COLO829 (cell line): ENCODE results near the gene IGFL4.

Experiments
- DNase-seq: peaks from one replicate; pipeline ENCODE4 v3.0.0; 2012; ENCODE audit warnings: low spot score

Gene IGFL4

DNA sequence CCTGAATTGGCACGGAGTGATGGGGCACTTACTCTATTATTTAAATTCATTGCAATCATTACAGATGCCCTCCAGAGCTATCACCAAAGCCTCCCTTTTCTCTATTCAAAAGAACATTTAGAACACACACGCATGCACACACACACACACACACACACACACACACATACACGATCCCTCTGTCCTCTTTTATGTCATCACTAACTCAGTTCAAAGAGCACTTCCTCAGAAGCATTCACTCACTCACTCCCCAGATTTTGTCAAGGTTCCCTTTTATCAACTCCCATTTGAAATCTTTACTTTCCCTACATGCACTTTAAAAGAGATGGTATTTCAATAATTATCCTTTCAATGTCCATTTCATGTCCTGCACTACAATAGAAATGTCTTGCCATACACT lies 22.4 kb upstream of the IGFL4 start:
- no peak for DNase-seq

DNA sequence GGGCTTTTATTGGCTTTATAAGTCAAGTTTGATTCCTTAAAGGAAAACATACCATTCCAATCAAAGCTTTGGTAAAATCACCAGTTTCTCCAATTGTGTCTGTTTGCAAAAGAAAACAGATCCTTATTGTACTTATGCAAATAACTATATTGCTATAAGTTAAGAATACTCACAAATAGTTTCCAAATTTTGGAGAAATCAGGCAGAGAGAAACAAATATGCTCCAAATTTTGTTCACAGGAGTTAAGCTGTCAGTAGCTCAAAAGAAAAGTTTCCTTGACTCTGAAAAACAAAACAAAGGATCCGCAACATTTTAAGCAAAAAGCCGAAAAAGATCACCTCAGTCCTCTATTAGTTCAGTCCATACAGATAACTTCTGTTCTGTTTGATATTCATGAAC lies 19.2 kb upstream of the IGFL4 start:
- DNase-seq: no peak

DNA sequence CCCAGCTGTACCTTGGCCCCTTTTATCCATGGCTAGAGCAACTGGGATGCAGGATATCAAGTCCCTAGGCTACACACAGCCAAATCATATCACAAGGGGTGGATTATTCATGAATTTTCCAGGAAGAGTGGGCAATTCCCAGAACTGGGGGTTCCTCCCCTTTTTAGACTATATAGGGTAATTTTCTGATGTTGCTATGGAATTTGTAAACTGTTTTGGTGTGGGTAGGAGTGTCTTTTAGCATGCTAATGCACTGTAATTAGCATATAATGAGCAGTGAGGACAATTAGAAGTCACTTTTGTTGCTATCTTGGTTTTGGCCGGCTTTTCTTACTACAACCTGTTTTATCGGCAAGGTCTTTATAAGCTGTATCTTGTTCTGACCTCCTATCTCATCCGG lies 18.0 kb upstream of the IGFL4 start:
- no peak for DNase-seq

- DNase-seq: peak; percentile 70
Measured at GRCh38 chr19:46056536-46056935, 15.7 kb upstream of the IGFL4 start.

DNA sequence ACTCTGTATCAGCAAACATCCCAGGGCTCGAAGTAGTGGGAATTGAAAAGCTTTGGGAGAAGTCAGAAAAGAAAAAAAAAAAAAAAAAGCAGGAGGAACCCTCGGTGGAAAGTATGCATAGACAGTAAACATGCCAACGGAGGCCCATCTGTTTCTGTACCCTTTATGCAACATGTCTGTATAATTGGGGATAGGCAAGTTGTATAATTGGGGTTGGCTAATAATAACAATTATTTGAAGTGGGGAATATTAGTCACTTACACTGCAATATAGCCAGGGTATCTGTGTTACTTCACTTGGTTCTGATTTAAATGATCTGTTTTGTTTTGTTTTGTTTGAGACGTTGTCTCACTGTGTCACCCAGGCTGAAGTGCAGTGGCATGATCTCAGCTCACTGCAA lies 12.1 kb upstream of the IGFL4 start:
- no peak for DNase-seq

DNA sequence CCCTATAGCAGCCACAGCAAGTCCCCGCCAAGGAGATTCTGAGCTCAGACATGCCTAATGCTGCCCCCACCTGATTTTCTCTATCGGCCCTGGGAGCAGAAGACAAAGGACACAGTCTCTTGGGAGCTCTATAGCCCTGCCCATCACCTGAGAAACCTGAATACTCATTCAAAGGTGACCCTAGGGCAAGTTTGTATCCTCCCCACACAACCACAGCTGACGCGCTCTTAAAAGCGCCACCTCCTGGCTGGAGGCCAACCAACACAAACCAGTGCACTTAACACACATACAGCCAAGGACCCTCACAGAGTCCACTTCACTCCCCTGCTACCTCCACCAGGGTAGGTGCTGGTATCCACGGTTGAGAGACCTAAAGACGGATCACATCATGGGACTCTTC lies 8.8 kb upstream of the IGFL4 start:
- DNase-seq: no peak

GRCh38 chr19:46043519-46043918 lies 2.7 kb upstream of the IGFL4 start:
- no peak for DNase-seq

- DNase-seq: no peak
Measured at GRCh38 chr19:46042252-46042883, 1.6 kb upstream of the IGFL4 start.

DNA sequence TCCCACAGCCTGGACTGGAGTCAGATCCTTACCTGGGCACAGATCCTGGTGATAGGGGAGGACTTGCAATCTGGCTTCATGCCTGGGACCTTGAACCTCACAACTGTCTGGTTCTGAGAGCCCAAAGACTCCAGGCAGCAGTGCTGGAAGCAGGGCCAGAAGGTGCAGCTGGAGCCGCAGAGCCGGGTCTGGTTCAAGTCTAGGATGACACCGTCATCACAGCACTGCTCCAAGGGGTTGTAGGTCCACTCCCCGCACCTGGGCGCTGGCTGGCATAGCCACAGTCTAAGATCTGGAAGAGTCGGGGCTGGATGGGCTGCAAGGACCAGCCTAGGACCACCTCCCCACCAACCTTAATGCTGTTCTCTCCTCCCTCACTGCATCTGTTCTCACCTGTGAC lies 677 bp downstream of the IGFL4 start:
- no peak for DNase-seq

DNA sequence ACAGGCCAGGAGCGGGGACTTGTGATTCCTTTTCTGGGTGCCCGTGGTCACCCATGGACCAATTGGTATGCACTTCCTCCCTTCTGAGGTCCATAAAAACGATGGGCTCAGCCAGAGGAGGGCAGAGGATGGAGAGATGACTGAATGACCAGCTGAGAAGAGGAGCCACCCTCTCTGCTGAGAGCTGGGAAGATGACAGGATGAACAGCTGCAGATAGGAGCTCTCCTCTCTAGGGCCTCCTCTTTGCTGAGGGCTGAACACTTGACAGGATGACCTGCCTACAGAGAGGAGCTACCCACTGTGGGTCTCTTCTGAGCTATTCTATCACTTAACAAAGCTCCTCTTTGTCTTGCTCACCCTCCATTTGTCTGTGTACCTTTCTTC lies 4.1 kb downstream of the IGFL4 start:
- no peak for DNase-seq

- no peak for DNase-seq
Measured at GRCh38 chr19:46035986-46036743, 4.6 kb downstream of the IGFL4 start.

DNA sequence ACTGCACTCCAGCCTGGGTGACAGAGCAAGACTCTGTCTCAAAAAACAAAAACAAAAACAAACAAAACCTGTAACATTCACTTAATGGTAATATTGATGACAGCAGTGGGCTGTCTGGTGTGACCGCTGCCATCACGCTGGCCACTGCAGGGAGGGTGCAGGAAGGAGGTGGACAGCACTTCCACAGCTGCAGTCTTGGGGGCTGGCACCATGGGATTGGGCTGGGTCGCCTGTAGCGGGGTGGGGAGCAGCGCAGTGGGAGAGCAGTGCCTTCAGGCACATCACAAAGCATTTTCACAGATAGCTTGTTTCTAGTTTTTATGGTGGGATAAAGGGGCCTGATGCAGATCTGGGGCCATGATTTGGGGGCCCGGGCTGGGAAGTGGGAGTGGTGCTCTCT lies 5.3 kb downstream of the IGFL4 start:
- no peak for DNase-seq

DNA sequence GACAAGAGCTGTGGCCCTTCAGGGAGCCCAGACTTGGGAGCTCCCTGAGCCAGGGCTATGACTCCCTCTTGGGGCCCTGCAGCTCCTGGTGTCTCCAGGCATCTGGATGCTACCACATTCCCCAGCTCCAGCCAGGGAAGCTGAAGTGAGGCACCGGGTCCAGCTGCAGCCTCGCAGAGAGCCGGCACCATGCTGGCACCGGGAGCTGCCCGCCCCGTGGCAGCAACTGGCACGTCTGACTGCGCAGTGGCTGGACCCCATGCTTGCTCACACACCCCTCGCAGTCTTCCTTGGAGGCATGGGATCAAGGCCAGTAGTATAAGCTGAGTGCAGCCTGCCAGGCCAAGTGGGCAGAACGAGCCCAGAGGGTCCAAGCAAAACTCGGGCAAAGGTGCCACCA lies 7.4 kb downstream of the IGFL4 start:
- DNase-seq: no peak

DNA sequence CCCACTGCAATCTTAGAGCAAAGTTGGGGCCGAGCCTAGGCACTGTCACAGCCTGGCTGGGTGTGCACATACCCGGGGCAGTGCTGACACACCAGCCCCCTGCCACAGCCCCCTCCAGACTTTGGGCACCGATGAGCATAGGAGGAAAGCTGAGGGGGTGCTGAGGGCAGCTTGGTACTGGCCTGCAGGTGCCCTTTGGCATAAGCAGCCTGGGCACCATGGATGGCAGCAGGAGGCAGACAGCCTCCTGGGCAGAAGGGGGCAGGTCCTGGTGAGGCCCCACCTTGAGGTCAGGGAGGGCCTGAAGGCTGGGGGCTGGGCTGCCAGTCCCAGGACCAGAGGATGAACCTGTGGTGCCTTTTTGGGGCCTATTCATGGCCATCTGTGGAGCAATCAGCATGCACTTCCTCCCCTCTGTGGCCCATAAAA lies 8.2 kb downstream of the IGFL4 start:
- DNase-seq: no peak

GRCh38 chr19:46031781-46032596 lies 8.8 kb downstream of the IGFL4 start:
- no peak for DNase-seq

DNA sequence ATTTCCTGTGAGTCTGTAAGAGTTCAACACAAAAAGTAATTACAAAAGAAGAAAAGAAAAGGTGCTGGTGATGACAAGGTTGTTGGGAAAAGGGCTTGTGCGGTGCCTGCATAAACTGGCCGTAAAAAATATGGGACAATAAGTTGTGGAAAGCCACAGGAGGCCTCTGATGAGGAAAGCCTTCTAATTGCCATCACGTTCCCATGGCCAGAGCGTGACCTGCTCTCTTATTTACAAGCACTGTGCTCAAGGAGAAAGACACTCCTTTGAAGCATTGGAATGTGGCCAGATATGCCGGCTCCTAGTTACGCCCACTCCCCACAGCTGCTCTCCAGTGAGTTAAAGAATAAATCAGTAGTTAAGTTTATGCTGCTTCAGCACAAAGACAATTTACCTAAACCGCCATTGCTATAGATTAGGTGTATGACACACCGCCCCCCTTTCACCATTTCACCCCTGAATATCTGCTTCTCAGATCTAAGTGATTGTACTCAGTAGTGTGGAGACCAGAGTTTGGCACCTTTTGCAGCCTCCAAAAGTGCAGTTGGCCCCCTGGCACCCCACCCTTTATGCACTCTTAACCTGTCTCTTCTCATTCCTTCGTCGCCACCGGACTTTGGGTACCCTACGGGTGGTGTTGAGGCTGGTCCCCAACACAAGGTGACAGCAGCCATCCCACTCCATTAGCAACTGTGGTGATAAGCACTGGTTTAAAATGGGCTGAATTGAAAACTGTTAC lies 9.8 kb downstream of the IGFL4 start:
- no peak for DNase-seq

- no peak for DNase-seq
Measured at GRCh38 chr19:46025835-46026234, 15.0 kb downstream of the IGFL4 start.

DNA sequence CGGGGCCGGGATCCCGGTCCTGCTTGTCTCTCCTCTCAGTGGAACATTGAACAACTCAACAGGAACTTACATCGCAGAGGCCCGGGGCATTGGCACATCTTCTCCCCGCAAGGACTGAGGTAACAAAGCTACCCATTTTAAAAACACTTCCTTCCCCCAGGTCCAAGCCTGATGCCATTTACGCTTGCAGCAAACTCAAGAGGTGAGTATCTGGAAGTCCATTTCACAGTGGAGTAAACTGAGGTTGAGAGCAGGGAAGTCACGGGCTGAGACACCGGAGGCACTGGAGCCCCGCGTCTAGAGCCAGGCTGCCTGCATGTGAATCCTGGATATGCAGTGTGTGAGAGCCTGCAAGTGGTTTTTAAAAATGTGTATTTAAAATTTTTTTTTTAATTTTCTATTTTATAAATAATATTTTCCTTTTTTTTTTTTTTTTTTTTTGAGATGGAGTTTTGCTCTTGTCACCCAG lies 17.5 kb downstream of the IGFL4 start:
- no peak for DNase-seq

GRCh38 chr19:46022431-46023310 lies 18.1 kb downstream of the IGFL4 start, which contains the start of gene PGLYRP1:
TSS of gene PGLYRP1 (minus strand) at chr19:46023053. CDS start at chr19:46023021, 32 bp downstream.
- no peak for DNase-seq

GRCh38 chr19:46022061-46022430 lies 18.8 kb downstream of the IGFL4 start:
- DNase-seq: no peak

DNA sequence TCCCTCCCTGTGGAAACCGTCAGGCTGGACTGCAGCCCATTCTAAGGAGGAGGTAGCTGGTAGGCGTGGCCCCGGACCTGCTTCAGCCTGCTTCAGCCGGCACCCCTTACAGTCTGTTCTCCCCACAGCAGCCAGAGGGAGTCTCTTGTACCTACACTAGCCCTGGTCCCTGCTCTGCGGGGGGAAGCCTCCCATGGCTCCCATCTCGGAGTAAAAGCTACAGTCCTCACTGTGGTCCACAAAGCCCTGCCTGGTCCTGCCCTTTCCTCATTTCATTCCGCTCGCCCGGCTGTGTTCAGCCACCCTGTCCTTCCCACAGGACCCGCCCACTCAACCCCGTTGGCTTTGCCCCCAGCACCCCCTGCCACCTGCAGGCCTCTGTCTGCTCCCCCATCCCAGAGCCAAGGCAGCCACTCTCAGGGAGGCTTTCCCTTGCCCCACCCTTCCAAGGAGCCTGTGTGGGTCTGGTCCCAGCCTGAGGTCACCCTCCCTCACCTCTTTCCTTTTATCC lies 19.2 kb downstream of the IGFL4 start:
- no peak for DNase-seq
